ENCODE results near the gene RANBP3. TPM values are rescaled to one million over a fixed set of nuclear protein-coding genes. Genes with fewer than 3 reads are reported as not detected.
A peak's percentile ranks its signal among the peaks of the same experiment; 100 is the strongest.

RANBP3 gene
- total RNA-seq, 5 donors from 2014 or later (not counting 1 experiment from before 2014, with no cell fraction given): 90.2 to 101 (median 98.3) TPM

GRCh38 chr19:5892772-5893275 is 85.1 kb downstream of the RANBP3 start:
- H3K27ac Mint-ChIP-seq: no peak overlapping the region
- peaks cover 0 to 11% of the 10 kb centered on the region in 2 experiments for H3K4me1 ChIP-seq (ENCODE audit: control insufficient read depth in 1 of 2, extremely low read depth in 1 of 2, insufficient read depth in 2 of 2, low read length in 2 of 2)
- 71% methylated on average over 13 of the region's 15 CpGs for WGBS (ENCODE audit: insufficient coverage)
- no peak overlapping the region for H3K27ac ChIP-seq (ENCODE audit: low read length)
- H3K9me3 ChIP-seq: no peaks in the 10 kb centered on the region
- H3K27me3 Mint-ChIP-seq: peaks cover 6 to 9% of the 10 kb centered on the region in 2 donors
- CTCF ChIA-PET: no interaction called here
- H3K36me3 Mint-ChIP-seq: peaks cover 3% of the 10 kb centered on the region
- H3K4me3 Mint-ChIP-seq: no peak overlapping the region
- no peaks in the 10 kb centered on the region for H3K9me3 Mint-ChIP-seq
- H3K27me3 ChIP-seq (replicated peaks in 1 of 2; ENCODE audit: control insufficient read depth in 2 of 2, extremely low read depth in 1 of 2, insufficient read depth in 2 of 2, low read length in 1 of 2): peaks cover 0 to 32% of the 10 kb centered on the region in 2 experiments
- POLR2A ChIA-PET: interaction anchor here in 1 of 2 donors (0.6 kb wide), 1 partner anchor 33 kb away, joined by 3 read pairs; no protein-coding TSS in a partner anchor
- ATAC-seq (replicated peaks in 1 of 4) (no peak), DNase-seq (no peak)
- no peak overlapping the region for H3K4me3 ChIP-seq (ENCODE audit: control insufficient read depth in 1 of 2, extremely low read depth in 1 of 2, low read length in 1 of 2)
- H3K4me1 Mint-ChIP-seq: peaks cover 3 to 8% (median 4%) of the 10 kb centered on the region in 3 donors
- peaks cover 8 to 21% of the 10 kb centered on the region in 2 donors for H3K36me3 ChIP-seq (ENCODE audit: control insufficient read depth in 2 of 2, extremely low read depth in 1 of 2, insufficient read depth in 1 of 2, low read length in 1 of 2)

GRCh38 chr19:5891938-5892771 is 85.8 kb downstream of the RANBP3 start:
- no peaks in the 10 kb centered on the region for H3K9me3 ChIP-seq
- Mint-ChIP-seq H3K4me3 (no peak overlapping the region), H3K4me1 (peaks cover 3 to 8% (median 4%) of the 10 kb centered on the region in 3 donors), H3K9me3 (no peaks in the 10 kb centered on the region), H3K36me3 (peaks cover 3% of the 10 kb centered on the region), H3K27ac (no peak overlapping the region), H3K27me3 (peaks cover 6 to 9% of the 10 kb centered on the region in 2 donors)
- DNase-seq (peak in 1 of 35 experiments; percentile 21), ATAC-seq (replicated peaks in 1 of 4) (peak in 3 of 4 experiments; percentile 47 to 52 (median 51))
- ChIA-PET POLR2A (interaction anchor here in 1 of 2 donors (0.6 kb wide), 1 partner anchor 32 kb away, joined by 3 read pairs; no protein-coding TSS in a partner anchor), CTCF (no interaction called here)
- H3K4me1 ChIP-seq (ENCODE audit: control insufficient read depth in 1 of 2, extremely low read depth in 1 of 2, insufficient read depth in 2 of 2, low read length in 2 of 2): peaks cover 0 to 11% of the 10 kb centered on the region in 2 experiments
- no peak overlapping the region for H3K4me3 ChIP-seq (ENCODE audit: control insufficient read depth in 1 of 2, extremely low read depth in 1 of 2, low read length in 1 of 2)
- peaks cover 8 to 21% of the 10 kb centered on the region in 2 donors for H3K36me3 ChIP-seq (ENCODE audit: control insufficient read depth in 2 of 2, extremely low read depth in 1 of 2, insufficient read depth in 1 of 2, low read length in 1 of 2)
- 15% methylated on average over 40 of the region's 48 CpGs for WGBS (ENCODE audit: insufficient coverage)
- no peak overlapping the region for H3K27ac ChIP-seq (ENCODE audit: low read length)
- peaks cover 0 to 32% of the 10 kb centered on the region in 2 experiments for H3K27me3 ChIP-seq (replicated peaks in 1 of 2; ENCODE audit: control insufficient read depth in 2 of 2, extremely low read depth in 1 of 2, insufficient read depth in 2 of 2, low read length in 1 of 2)

GRCh38 chr19:5891572-5891937 is 86.4 kb downstream of the RANBP3 start:
- no peak for DNase-seq
- Mint-ChIP-seq H3K4me3 (no peak overlapping the region), H3K27me3 (peaks cover 6 to 11% of the 10 kb centered on the region in 2 donors), H3K4me1 (peaks cover 3 to 8% (median 4%) of the 10 kb centered on the region in 3 donors), H3K27ac (no peak overlapping the region), H3K9me3 (no peaks in the 10 kb centered on the region), H3K36me3 (peaks cover 3% of the 10 kb centered on the region)
- Histone ChIP-seq H3K27ac (ENCODE audit: low read length) (no peak overlapping the region), H3K9me3 (no peaks in the 10 kb centered on the region), H3K36me3 (ENCODE audit: control insufficient read depth in 2 of 2, extremely low read depth in 1 of 2, insufficient read depth in 1 of 2, low read length in 1 of 2) (peaks cover 8 to 15% of the 10 kb centered on the region in 2 donors), H3K4me1 (ENCODE audit: control insufficient read depth in 1 of 2, extremely low read depth in 1 of 2, insufficient read depth in 2 of 2, low read length in 2 of 2) (peaks cover 0 to 11% of the 10 kb centered on the region in 2 experiments), H3K27me3 (replicated peaks in 1 of 2; ENCODE audit: control insufficient read depth in 2 of 2, extremely low read depth in 1 of 2, insufficient read depth in 2 of 2, low read length in 1 of 2) (peaks cover 0 to 38% of the 10 kb centered on the region in 2 experiments), H3K4me3 (ENCODE audit: control insufficient read depth in 1 of 2, extremely low read depth in 1 of 2, low read length in 1 of 2) (no peak overlapping the region)
- POLR2A ChIA-PET: interaction anchor here in 1 of 2 donors (0.6 kb wide), 1 partner anchor 10 kb away, joined by 4 read pairs; no protein-coding TSS in a partner anchor
- ATAC-seq (replicated peaks in 1 of 4): no peak
- WGBS (ENCODE audit: insufficient coverage): 89% methylated on average over 3 of the region's 4 CpGs
- CTCF ChIA-PET: no interaction called here

GRCh38 chr19:5890099-5890498 is 87.8 kb downstream of the RANBP3 start:
- ChIA-PET POLR2A (no interaction called here), CTCF (interaction anchor here in 1 of 2 donors (0.6 kb wide), 1 partner anchor 91 kb away, joined by 3 read pairs; no protein-coding TSS in a partner anchor)
- Histone ChIP-seq H3K27ac (ENCODE audit: low read length) (no peak overlapping the region), H3K9me3 (no peaks in the 10 kb centered on the region), H3K4me1 (ENCODE audit: control insufficient read depth in 1 of 2, extremely low read depth in 1 of 2, insufficient read depth in 2 of 2, low read length in 2 of 2) (peaks cover 0 to 11% of the 10 kb centered on the region in 2 experiments), H3K36me3 (ENCODE audit: control insufficient read depth in 2 of 2, extremely low read depth in 1 of 2, insufficient read depth in 1 of 2, low read length in 1 of 2) (peaks cover under 1 to 4% of the 10 kb centered on the region in 2 donors), H3K4me3 (ENCODE audit: control insufficient read depth in 1 of 2, extremely low read depth in 1 of 2, low read length in 1 of 2) (no peak overlapping the region), H3K27me3 (replicated peaks in 1 of 2; ENCODE audit: control insufficient read depth in 2 of 2, extremely low read depth in 1 of 2, insufficient read depth in 2 of 2, low read length in 1 of 2) (peaks cover 0 to 48% of the 10 kb centered on the region in 2 experiments)
- 52% methylated on average over 6 of the region's 10 CpGs for WGBS (ENCODE audit: insufficient coverage)
- no peak overlapping the region for H3K27ac Mint-ChIP-seq
- peaks cover 3 to 8% (median 4%) of the 10 kb centered on the region in 3 donors for H3K4me1 Mint-ChIP-seq
- peaks cover 6 to 12% of the 10 kb centered on the region in 2 donors for H3K27me3 Mint-ChIP-seq
- no peak for DNase-seq
- H3K36me3 Mint-ChIP-seq: no peaks in the 10 kb centered on the region
- H3K4me3 Mint-ChIP-seq: no peak overlapping the region
- H3K9me3 Mint-ChIP-seq: no peaks in the 10 kb centered on the region
- ATAC-seq (replicated peaks in 1 of 4): no peak

GRCh38 chr19:5889288-5889971 is 88.5 kb downstream of the RANBP3 start:
- H3K27ac ChIP-seq (ENCODE audit: low read length): no peak overlapping the region
- ATAC-seq (replicated peaks in 1 of 4) (peak in 1 of 4 experiments; percentile 4), DNase-seq (no peak)
- 62% methylated on average over 6 of the region's 17 CpGs for WGBS (ENCODE audit: insufficient coverage)
- H3K4me1 ChIP-seq (ENCODE audit: control insufficient read depth in 1 of 2, extremely low read depth in 1 of 2, insufficient read depth in 2 of 2, low read length in 2 of 2): peaks cover 0 to 11% of the 10 kb centered on the region in 2 experiments
- no peaks in the 10 kb centered on the region for H3K36me3 ChIP-seq (ENCODE audit: control insufficient read depth in 2 of 2, extremely low read depth in 1 of 2, insufficient read depth in 1 of 2, low read length in 1 of 2)
- H3K36me3 Mint-ChIP-seq: no peaks in the 10 kb centered on the region
- H3K4me3 Mint-ChIP-seq: no peak overlapping the region
- H3K27me3 ChIP-seq (replicated peaks in 1 of 2; ENCODE audit: control insufficient read depth in 2 of 2, extremely low read depth in 1 of 2, insufficient read depth in 2 of 2, low read length in 1 of 2): peaks cover 0 to 48% of the 10 kb centered on the region in 2 experiments
- peaks cover 6 to 12% of the 10 kb centered on the region in 2 donors for H3K27me3 Mint-ChIP-seq
- H3K4me3 ChIP-seq (ENCODE audit: control insufficient read depth in 1 of 2, extremely low read depth in 1 of 2, low read length in 1 of 2): no peak overlapping the region
- peaks cover 3 to 8% (median 4%) of the 10 kb centered on the region in 3 donors for H3K4me1 Mint-ChIP-seq
- ChIA-PET POLR2A (no interaction called here), CTCF (no interaction called here)
- no peaks in the 10 kb centered on the region for H3K9me3 ChIP-seq
- H3K27ac Mint-ChIP-seq: no peak overlapping the region
- no peaks in the 10 kb centered on the region for H3K9me3 Mint-ChIP-seq

All from T-cell (primary cell).